Activated gamma-delta T cell treated with anti-CD3 and anti-CD28 coated beads, Interleukin-2, amount 50 U/mL, for 16 hours (primary cell): ENCODE measurements around the gene PLD3.
"Not testable (repeated sequence)": the region's sequence is repeated elsewhere in the genome, so short reads cannot be mapped to it uniquely, and the experiment has no call there.

Source experiments
- DNase-seq: peaks from one replicate; pipeline ENCODE4 v3.0.0-alpha.2; 2020; ENCODE audit warnings: low read depth

PLD3 gene

DNA sequence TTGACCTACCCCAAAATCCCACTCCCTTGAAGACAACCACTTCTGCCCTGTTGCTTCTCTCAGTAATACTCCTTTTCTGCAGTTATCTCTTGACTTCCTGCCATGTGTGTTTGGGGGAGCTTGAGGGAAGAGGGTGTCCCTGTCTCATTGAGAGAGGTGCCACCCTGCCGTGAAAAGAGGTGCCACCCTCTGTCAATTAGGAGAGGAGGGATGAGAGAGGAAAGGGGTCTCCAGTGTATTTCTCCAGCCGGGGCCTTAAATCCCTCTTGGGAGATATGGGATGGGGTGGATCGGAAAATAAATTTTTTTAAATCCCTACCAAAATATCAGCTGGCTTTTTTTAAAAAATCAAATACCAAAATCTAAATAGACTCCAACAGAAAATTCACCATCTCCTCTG lies 16.5 kb downstream of the PLD3 start:
- no peak for DNase-seq

DNA sequence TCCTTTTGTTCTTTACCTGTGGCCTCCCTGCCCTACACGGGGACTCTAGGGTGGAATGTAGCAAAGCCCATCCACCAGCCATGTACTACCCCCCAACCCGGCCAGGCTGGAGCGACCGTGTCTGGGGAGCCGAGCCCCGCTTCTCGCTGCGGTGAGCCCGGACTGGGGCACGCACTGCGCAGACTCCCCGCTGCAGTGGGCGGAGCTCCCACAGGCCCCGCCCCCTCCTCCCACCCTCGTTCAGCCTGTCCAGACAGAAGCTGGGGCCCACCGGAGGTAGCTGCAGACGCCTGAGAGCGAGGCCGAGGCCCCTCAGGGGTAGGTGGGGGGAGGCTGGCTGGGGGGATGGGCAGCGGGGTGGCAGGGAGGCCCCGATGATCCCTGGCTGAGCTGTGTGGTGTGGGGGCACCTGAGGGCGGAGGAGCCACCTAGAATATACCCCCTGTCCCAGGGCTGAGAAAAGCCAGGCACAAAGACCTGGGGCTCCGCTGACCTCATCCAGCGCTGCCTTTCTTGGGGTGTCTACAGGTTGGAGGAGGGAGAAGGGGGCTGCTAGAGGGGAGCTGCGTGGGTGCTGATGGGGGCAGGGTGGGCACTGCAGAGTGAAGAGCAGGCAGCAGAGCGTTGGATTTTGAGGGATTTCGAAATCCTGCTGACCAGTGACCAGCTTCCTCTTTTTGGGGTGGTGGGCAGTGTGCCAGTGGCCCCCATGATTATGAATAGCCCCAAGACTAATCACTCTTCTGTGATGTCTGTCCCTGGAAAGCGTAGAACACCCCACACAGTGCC lies 17.3 kb downstream of the PLD3 start:
- DNase-seq = no peak

DNA sequence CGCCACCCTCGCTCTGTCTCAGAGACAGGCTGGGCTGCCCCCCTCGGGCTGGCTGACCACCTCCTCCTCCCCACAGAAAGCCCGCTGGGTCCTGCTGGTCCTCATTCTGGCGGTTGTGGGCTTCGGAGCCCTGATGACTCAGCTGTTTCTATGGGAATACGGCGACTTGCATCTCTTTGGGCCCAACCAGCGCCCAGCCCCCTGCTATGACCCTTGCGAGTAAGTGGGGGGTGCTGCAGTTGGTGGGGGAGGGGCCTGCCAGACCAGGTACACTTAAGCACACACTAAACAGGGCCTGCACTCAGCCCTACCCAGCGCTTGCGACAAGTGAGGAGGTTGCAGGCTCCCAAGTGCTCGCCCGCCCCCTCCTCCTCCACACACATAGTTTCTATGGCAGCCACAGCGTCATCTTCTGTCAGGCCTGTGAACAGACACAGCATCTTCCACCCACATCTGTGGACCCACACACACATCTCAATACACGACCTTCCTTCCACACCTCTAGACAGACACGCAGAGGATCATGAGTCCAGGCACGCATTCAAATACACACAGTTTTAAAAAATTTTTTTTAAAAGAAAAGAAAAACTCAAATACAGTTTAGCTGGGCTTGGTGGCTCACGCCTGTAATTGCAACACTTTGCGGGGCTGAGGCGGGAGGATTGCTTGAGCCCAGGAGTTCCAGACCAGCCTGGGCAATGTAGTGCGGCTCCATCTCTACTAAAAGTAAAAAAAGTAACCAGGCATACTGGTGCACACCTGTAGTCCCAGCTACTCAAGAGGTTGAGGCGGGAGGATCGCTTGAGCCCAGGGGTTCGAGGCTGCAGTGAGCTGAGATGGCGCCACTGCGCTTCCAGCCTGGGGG lies 18.4 kb downstream of the PLD3 start:
- no peak for DNase-seq

DNA sequence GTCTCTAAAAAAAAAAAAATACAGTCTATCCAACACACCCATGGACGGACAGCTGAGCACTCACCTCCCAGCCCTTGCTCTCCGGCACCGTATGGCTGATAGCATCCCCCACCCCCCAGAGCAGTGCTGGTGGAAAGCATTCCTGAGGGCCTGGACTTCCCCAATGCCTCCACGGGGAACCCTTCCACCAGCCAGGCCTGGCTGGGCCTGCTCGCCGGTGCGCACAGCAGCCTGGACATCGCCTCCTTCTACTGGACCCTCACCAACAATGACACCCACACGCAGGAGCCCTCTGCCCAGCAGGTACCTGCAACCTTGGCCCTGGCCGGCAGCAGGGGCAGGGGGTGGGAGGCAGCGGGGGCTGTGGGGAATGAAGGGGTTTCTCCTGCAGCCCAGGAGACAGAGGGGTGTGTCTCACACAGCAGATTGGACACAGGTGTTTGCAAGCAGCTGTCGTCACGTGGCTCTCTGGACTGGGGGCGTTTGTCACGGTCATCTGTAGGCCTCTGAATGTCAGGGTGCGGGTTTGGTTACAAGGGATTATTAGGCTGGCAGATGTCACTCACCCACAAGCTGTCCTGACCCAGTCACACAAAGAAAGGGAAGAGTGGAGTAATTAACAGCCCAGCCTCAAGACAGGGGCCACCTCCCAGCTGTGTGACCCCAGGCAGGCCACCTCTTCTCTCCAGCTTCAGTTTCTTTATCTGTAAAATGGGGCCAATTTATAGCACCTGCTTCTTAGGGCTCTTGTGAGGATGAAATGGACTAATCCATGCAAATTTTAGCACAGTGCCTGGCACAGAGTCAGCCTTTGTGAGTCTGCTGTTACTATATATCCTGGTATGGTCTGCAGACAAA lies 19.3 kb downstream of the PLD3 start:
- DNase-seq = no peak

DNA sequence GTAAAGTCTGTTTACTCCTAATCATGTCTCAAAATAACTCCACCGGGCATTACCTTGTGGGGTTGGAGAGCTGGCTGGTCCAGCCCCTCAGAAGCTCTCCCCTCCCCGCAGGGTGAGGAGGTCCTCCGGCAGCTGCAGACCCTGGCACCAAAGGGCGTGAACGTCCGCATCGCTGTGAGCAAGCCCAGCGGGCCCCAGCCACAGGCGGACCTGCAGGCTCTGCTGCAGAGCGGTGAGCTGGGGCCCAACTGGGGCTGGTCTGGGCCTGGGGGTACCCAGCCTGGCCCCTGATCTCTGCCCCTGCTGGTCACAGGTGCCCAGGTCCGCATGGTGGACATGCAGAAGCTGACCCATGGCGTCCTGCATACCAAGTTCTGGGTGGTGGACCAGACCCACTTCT lies 21.3 kb downstream of the PLD3 start:
- no peak for DNase-seq

DNA sequence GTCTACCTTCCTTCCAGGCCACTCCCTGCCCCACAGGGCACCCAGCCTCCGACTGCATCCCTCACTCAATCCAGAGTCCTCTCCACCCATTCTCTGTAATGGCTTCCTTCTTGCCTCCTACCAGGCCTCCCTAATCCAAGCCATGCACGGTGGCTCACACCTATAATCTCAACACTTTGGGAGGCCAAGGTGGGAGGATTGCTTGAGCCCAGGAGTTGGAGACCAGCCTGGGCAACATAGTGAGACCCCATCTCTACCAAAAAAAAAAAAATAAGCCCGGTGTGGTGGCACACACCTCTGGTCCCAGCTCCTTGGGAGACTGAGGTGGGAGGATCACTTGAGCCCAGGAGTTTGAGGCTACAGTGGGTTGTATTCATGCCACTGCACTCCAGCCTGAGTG lies 21.8 kb downstream of the PLD3 start:
- DNase-seq = not testable (repeated sequence)

DNA sequence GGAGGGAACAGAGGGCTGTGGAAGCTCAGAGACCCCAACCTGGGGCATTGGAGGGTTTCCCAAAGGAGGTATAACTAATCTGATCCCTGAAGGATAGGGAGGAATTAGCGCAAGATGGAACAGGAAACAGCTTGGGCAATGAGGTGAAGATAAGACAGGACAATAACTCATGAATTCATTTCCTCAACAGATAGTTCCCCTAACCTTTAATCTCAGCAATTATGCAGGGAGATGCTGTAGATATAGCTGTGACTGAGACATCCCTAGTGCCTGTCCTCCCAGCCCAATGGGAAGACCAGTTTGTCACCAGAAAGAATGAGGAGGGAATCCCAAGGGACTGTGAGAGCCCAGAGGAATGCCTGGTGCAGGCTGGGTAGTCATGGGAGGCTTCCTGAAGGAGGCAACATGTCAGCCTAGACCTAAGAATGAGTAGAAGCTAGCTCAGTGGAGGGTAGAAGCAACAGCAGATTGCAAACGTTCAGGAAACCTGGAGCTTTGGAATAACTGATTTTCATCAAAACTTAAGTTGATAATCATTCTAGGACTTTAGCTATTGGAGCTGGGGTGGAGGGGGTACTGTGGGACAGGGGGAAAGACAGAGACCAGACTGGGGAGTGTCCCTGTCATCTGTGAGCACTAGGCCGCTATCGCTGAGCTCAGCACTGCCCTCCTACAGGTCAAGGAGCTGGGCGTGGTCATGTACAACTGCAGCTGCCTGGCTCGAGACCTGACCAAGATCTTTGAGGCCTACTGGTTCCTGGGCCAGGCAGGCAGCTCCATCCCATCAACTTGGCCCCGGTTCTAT lies 22.7 kb downstream of the PLD3 start:
- DNase-seq = no peak

DNA sequence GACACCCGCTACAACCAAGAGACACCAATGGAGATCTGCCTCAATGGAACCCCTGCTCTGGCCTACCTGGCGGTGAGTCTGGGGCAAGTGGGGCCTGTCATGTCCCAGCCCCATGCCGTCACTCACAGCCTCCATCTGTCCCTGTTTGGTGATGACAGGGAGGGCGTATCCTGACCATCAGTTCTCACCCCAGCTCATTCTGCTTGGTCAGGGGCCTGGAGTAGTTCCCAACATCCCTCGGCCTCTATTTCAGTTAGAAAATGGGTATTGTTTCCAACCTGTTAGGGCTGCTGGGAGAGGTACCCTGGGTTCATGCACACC lies 23.3 kb downstream of the PLD3 start:
- DNase-seq = no peak

DNA sequence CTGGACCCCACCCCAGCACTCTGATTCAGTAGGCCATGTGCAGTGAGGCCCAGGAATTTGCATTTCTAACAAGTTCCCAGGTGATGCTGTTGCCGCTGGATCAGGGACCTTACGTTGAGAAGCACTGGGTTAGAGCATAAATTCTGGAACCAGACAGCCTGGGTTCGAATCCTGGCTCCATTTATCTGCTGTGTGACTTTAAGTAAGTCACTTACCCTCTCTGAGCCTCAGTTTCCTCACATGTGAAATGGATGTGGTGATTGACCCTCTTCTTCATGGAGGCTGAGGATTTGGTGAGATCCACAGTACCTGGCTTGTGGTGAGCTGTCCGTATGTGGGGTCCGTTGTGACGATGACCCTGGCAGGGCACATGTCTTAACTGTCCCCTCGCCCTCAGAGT lies 25.6 kb downstream of the PLD3 start:
- no peak for DNase-seq

DNA sequence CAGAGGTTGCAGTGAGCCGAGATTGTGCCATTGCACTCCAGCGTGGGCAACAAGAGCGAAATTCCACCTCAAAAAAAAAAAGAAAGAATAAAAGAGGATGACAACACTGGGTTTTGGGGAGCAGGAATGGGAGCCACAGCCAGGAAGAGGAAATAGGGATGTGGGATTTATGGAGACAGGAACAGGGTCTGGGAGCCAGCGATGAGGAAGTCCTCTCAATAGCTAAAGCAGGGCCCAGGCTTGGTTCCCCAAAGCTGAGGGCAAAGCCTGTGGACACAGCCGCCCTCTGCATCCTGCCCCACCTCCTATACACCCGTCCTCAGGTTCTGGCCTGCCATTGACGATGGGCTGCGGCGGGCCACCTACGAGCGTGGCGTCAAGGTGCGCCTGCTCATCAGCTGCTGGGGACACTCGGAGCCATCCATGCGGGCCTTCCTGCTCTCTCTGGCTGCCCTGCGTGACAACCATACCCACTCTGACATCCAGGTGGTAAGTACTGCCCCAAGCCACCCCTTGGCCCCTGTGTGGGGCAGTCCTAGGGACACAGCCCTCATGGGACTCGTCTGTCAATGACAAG lies 27.9 kb downstream of the PLD3 start:
- DNase-seq = no peak

DNA sequence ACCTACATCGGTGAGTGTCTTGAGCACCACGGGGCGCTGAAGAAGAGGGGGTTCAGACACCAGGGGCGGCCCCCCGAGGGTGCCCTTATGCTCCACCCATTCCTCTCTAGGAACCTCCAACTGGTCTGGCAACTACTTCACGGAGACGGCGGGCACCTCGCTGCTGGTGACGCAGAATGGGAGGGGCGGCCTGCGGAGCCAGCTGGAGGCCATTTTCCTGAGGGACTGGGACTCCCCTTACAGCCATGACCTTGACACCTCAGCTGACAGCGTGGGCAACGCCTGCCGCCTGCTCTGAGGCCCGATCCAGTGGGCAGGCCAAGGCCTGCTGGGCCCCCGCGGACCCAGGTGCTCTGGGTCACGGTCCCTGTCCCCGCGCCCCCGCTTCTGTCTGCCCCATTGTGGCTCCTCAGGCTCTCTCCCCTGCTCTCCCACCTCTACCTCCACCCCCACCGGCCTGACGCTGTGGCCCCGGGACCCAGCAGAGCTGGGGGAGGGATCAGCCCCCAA lies 29.4 kb downstream of the PLD3 start:
- DNase-seq = no peak

DNA sequence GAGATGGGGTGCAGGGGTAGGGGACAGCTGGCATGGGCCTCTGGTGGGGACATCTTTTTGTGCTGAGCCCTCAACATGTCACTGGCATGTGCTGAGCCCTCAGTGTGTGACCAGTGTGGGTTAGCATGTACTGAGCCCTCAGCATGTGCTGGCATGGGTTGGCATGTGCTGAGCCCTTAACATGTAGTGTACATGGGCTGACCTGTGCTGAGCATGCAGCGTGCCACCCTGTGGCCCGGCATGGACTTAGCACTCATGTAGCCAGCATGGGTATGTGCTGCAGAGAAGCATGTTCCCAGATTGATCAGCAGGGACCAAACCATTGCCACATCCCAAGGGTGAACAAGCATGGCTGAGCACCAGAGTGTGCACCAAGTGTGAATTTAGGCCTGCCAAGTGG lies 30.0 kb downstream of the PLD3 start:
- DNase-seq = no peak

DNA sequence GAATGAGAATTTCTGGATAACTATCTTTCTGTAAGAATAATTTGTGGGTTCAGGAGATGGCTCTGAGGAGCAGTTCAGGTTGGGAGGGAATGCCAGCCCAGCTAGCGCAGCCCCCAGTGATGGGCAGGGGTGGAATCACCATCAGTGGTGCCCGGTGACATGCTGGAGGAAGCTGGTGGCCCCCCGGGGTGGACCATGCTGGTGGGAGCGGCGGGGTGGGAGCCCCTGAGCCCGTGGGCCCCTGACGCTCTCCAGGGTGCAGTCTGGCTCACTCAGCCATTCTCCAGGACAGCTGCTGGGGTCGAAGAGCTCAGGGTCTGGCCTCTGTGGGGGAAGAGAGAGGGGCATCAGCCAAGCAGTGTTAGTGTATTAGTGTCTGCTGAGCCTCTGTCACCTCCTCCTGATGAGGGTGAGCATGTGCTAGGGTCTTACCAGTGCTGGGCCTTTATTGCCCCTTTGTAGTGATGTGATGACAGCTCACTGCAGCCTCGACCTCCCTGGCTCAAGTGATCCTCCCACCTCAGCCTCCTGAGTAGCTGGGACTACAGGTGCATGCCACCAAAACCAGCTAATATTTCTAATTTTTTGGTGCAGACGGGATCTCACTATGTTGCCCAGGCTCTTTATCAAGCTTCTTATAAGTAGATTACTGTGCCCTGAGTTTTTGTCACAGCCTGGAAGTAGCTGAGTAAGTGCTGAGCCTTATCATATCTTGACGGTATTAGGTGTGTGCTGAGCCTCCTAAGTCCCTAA lies 31.1 kb downstream of the PLD3 start:
- DNase-seq = no peak

DNA sequence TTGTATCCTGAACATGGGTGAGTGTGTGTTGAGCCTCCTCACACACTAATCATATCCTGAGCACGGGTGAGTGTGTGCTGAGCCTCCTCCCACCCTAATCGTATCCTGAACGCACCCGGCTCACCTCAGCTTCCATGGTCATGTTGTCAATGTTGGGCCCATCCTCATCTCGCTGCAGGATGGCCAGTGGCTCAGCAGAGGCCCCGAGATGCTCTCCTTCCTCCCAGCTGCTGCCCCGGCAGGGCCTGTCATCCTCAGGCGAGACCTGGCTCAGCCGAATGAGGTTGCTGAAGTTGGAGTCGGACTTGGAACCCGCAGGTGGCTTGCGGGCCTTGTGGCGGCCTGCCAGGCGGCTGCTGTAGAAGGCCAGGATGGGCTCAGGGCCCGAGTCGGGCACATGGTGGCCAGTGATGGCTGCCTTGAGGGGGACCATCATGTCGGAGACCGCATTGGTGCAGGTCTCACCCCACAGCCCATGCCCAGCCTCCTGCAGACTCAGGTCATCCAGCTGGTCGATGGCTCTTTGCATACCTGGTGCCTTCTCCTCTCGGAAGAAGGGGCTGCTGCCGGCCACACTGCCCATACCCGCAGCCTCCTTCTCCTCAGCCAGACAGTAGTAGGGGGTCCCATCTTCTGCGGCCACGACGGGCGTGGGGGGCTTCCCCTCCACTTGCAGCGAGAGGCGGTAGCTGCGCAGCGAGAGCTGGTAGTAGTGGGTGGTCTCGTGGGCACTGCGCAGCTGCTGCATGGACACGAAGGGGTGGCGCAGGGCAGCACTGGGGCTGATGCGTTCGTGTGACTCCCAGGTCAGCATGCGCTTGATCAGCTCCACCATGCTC lies 31.9 kb downstream of the PLD3 start:
- no peak for DNase-seq

DNA sequence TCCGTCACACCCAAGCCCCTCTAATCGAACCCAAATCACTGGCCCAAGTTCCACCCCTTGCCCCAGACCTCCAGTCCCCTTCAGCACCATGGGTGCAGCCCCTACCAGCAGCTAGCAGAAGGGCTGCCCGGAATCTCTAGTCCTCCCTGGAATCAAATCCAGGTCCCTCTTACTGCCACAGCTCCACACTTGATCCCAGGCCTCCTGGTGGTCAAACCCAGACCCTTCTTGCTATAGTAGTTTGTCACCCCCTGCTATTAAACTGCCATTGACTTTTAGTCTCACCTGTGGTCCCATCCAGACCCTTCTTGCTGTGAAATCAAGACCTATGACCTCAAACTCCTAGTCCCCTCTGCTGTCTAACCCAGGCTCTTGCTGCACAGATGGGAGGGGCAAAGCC lies 32.8 kb downstream of the PLD3 start:
- DNase-seq = no peak

DNA sequence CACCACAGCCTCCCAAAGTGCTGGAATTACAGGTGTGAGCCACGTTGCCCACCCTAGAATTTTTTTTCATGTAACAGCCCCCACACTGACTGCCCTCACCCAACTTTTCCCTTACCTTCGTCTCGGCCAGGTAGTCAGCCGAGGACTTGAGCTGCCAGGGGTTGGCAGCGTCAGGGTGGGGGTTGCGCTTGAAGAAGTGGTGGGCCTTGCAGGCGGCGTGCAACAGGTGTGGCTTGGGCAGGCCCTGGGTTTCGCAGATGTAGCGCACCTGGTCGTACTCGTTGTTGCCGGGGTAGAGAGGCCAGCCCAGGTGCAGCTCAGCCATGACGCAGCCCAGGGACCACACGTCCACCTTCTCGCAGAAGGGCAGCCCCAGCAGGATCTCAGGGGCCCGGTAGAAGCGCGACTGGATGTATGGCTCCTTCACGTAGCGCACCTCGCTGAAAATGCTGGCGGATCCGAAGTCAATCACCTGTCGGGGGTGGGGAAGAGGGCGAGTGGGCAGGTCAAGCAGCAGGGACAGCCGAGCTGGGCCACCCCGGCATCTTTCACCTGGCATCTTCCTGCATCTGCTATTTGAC lies 35.3 kb downstream of the PLD3 start:
- no peak for DNase-seq

DNA sequence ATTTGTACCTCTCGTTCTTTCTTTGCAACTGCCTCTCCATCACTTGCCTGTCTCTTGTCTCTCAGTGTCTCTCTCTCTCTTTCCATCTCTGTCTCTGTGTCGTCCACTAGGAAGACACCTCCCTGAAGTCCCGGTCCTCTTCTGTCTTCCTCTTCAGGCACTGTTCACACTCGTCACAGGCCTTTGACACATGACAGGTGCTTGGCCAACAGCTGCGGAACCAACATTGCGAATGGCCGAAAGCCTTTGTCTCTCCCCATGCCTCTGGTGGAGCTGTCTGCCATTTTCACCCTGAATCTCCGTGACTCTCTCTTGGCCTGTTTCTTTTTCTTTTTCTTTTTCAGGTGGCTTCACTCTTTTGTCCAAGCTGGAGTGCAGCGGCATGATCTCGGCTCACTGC lies 38.7 kb downstream of the PLD3 start:
- no peak for DNase-seq

DNA sequence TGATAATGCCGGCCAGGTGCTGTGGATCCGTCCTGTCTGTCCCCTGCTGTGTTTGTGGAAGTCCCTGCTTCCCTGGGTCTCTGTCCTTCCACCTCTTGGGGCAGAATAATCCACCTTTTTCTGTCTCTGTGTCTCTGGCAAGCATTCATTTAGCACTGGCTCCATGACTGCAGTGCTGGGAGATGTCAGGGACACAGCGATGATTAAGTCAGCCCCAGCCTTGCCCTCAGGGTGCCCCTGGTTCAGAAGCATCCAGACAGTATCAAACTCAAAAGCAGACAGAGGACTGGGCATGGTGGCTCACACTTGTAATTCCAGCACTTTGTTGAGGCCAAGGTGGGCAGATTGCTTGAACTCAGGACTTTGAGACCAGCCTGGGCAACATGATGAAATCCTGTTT lies 40.0 kb downstream of the PLD3 start:
- no peak for DNase-seq

DNA sequence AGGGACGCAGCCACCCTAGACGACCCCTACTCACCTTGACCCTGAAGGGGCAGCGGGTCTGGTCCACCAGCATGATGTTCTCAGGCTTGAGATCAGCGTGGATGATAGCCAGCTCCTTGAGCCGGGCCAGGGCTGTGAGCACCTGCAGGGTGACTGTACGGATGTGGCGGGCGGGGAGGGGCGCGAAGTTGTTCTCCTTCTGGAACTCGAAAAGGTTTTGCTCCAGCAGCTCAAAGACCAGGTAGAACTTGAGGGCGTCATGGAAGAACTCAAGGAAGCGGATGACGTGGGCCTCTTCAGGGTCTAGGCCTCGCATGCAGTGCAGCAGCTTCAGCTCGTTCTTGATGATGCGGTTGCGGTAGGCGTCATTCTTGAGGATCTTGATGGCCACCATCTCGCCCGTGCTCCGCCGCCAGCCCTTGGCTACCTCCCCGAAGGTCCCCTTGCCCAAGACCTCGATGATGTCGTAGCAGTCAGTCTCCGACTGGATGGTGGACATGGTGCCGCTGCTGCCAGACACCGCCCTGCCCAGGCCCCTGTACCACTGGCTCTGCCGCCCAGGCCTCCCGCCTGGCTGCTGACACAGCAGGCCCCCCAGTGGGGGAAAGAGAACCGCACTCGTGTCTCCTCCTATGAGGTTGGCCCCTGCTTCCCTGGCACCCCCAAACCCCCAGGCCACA lies 41.0 kb downstream of the PLD3 start:
- DNase-seq = no peak
